ENCODE results near the gene PDE6A.

PDE6A gene

GRCh38 chr5:149944666-149945065 is at the start of gene PDE6A:
Gene PDE6A, minus strand, starts transcription at chr5:149944793. Its CDS starts 120 bp downstream, at chr5:149944673.
- DNase-seq: no peak

DNA sequence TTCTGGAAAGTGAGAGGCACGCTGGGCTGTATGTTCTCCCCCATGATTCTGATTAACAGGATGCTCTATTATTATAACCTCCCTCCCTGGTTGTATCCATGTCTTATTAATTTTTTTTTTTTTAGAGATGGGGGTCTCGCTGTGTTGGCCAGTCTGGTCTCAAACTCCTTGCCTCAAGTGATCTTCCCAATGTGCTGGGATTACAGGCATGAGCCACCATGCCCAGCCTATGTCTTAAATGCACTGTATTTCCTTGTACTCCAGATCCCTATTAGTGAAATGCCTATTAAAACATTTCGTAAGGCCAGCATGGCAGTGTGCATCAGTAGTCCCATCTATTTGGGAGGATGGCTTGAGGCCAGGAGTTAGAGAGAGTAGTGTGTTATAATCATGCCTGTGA is 48.9 kb upstream of the PDE6A start:
- DNase-seq: no peak

DNA sequence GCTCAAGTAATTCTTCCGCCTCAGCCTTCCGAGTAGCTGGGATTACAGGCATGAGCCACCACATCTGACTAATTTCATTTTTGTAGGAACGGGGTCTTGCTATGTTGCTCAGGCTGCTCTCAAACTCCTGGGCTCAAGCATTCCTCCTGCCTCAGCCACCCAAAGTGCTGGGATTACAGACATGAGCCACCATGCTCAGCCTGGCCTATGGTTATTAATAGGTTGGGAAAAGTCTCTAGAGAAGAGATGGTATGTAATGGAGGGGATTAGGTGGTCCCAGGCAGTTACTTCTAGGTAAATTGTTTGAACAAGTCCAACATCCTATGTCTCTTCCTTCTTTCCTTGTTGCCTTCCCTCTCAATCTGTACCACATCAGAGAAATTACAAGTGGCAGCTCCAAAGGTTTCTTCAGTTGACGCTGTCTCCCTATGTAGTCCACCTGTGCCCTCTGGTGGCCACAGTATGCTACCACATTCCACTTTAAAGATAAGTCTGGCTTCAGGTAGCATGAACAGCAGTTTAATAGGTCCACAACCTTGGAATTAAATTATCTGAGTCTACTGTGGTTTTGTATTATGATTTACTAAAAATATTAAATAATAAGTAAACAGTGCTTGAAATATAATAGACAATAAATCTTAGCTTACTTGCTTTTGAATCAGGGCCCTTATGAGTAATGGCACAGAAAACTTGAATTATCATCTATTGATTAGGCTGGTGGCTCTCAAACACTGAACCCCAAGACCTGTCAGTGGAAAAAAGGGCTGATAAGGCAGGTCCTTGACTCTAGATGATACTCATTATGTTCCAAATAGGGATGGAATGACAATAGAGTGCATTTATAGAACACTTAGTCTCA is 46.2 kb upstream of the PDE6A start:
- peak; percentile 75 for DNase-seq

GRCh38 chr5:149988126-149988525 is 43.5 kb upstream of the PDE6A start:
- DNase-seq: no peak

GRCh38 chr5:149982505-149982904 is 37.9 kb upstream of the PDE6A start:
- DNase-seq: no peak

GRCh38 chr5:149981206-149981605 is 36.6 kb upstream of the PDE6A start:
- no peak for DNase-seq

DNA sequence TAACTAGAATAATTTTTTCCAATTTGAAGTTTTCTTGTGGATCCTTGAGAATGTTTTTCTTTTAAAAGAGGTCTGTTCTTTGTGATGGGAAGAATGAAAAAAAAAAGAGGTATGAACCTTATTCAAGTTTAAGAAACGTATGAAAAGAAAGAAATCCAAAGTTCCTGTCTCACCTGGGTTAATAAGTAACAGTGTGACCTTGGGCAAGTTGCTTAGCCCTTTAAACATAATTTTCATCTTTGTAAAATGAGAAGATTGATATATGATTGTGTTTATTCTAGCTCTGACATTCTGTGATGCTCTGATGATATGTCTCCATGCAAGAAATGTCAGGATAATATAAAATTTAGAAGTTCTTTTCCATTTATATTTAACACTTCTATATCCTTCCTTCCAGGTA is 35.3 kb upstream of the PDE6A start:
- DNase-seq: no peak

DNA sequence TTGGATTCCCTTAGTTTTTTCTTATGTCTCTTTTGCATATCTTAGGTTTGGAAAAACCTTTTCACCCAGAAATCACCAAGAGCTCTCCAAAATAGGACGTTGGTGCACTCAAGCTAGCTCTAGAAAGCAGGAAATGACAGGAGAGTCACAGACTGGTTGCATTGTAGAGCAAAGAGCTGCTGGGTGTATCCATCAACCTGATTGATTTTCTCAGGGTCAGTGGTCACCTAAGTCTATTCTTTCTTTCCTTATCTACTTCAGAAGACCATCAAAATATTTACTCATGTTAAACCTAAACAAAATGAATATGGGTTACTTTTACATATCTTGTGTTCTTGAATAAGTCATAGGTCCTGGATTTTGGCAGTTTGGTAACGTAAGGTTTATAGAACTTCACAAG is 30.8 kb upstream of the PDE6A start:
- DNase-seq: no peak

DNA sequence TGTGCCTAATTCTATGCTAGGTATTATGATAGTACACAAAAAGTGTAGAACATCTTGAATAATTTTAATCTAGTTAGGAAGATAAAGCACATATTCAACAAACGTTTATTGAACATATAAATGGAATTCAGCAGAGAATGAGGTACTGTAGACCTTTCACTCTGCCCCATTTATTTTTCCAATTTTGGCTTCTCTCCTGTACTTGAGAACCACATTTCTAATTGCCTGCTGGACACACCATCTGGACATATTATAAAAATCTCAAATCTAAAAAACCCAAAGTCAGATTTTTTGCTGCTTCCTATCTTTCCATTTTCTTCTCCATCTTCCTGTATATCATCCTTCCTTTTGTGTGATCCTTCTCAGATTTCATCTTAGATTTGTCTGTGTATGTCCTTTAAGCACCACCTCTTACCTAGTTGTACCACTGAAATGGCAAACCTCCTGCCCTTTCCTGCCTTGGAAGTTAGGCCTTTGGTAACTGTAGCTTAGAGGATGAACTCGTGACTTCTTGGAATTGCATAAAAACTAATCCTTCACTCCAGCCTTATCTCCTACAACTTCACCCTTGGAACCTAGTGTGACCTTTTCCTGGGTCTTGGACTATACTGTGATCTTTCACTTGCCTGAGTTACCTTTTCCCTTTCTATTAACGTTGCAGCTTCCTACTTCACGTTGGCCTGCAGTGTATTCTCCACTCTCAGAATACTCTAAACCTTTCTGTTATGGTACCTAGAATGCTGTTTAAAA is 24.8 kb upstream of the PDE6A start:
- DNase-seq: no peak

DNA sequence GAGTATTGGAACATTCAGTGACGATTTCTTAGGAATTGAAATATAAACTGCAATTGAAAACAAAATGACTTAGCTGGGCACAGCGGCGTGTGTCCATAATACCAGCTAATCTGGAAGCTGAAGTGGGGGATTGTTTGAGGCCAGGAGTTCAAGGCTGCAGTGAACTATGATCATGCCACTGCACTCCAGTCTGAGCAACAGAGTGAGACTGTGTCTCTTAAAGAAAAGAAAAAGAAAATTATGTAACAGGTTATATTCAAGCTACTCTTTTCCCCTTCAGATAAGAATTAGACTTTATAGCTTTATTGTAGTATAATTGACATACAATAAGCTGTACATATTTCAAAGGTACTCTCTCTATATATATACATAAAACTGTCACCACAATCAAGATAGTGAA is 22.4 kb upstream of the PDE6A start:
- DNase-seq: no peak

DNA sequence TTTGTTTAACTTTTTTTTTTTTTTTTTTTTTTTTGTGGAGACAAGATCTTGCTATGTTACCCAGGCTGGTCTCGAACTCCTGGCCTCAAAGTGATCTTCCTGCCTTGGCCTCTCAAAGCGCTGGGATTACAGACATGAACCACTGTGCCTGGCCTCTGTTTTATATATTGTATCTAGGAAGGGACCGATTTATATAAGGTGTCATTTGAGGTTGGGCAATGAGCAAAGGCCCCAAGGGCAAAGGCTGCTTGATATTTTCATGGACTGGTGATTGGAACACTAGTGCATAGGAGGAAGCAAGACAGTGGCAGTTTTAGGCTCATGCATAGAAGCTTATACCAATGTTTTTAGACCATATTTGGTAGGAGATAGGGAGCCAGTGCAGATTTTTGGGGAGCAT is 19.1 kb upstream of the PDE6A start:
- DNase-seq: no peak

DNA sequence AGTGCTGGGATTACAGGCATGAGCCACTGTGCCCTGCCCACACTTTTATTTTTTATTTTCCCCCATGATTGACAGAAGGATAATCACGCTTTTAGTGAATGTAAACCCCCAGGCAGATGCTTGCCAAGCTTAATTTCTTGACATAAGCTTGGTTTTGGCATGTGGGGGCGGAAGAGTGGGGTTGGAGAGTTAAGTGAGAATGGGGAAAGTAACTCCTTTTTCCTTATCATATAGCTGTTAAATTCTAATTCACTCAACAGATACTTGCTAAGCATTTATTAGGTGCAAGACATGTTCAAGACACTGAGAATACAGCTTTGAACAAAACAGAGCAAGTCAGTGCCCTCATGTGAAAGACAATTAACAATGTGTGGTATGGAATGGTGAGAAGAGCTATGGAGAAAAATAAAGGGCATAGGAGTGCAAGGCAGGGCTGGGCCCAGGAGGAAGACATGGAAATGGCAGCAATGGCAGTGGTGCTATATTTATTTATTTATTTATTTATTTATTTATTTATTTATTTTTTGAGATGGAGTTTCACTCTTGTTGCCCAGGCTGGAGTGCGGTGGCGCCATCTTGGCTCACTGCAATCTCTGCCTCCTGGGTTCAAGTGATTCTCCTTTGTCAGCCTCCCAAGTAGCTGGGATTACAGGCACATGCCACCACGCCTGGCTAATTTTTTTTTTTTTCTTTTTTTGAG is 18.2 kb upstream of the PDE6A start:
- no peak for DNase-seq

DNA sequence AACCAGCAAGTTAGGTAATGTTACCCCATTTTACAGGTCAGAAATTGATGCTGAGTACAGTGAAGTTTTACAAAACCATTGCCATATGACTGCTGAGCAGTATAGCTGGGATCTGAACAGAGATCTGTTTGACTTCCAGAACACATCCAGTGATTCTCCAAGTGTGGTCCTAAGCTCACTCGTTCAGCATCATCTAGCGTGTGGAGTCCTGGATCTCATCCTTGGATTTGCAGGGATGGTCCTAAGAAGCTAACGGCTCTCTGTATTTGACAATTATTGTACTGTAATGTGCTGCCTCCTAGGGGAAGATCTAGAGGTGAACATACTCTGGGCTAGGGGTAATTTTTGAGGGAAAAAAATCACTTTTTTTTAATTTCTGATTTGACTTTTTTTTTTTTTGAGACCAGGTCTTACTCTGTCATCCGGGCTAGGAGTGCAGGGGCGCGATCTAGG is 17.4 kb upstream of the PDE6A start:
- peak; percentile 33 for DNase-seq

GRCh38 chr5:149961186-149961685 is 16.6 kb upstream of the PDE6A start:
- DNase-seq: peak; percentile 7

- DNase-seq: peak; percentile 98
Measured at GRCh38 chr5:149960272-149961185, 15.9 kb upstream of the PDE6A start, which contains the start of gene SLC26A2. Gene SLC26A2, plus strand, starts transcription at chr5:149960758. Its CDS starts 16,895 bp downstream, at chr5:149977653.

- peak; percentile 85 for DNase-seq
Measured at GRCh38 chr5:149959406-149960236, 15.0 kb upstream of the PDE6A start.

DNA sequence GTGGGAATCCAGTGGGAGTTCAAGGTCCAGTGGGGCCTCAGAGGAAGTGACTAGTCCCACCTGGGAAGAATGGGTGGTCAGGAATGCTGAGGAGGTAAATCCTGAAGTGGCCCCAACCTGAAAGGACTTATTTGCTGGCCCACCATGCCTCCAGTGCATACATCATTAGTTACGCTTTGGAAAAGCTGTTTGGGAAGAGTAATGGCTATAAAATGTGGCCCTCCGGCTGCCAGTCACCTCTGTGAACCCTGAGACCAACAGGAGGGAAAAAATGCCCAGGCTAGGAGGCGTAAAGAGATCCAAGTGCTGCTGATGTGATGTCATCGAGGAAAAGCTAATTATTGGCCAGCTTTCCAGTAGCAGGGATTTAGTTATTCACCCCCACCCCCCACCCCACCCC is 13.3 kb upstream of the PDE6A start:
- no peak for DNase-seq

DNA sequence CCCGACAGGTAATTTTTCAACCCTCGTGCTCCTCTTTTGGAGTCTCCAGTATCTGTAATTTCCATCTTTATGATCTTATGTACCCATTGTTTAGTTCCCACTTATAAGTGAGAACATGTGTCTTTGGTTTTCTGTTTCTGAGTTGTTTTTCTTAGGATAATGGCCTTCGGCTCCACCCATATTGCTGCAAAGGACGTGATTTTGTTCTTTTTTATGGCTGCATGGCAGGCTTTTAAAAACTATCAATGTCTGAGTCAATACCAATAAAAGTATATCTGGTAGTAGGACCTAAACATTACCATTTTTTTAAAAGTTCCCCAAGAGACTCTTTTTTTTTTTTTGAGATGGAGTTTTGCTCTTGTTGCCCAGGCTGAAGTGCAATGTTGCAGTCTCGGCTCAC is 12.1 kb upstream of the PDE6A start:
- DNase-seq: no peak

DNA sequence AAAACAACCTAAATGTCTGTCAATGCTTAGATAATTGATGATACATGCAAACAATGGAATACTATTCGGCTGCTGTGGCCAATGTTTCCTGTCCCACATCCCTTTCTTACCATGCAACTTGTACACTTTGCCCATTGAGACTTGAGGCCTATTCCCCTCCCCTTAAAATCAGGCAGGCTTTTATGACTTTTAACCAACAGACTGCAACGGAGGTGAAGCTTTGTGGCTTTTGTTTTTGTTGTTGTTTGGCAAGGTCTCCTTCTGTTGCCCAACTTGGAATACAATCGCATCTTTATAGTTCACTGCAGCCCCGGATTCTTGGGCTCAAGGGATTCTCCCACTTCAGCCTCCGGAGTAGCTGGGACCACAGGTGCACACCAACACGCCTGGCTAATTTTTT is 10.2 kb upstream of the PDE6A start:
- DNase-seq: no peak

DNA sequence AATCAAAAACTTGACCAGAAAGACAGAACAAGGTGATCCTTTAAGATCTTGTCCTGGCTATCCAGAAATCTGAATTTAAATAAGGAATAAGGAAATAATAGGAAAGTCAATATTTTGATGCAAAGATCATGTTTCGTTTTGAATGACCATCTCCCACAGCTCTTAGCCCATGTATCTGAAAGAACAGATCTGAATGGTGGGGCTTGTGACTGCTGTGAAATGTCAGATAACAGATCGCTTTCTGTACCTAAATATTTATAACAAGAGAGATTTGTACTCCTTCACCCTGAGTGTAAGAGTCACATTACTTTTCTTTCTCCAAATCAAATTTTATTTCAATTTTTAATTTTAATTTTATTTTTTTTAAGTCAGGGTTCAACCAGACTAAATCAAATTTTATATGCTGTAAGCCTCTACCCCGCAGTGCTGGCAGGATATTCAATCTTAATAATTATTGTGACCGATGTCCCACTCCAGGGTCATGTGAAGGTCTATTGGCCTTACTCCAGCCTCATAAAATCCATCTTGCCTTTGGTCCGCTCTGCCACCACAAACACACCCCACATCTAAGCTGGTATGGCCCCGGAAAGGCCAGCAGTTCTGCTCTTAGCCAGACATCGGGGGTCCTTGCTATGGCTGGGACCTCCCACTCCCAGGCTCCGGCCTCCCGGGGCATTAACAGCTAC is 9.0 kb upstream of the PDE6A start:
- no peak for DNase-seq
